ENCODE results near the gene KCTD4.
"Not testable (repeated sequence)": the region's sequence is repeated elsewhere in the genome, so short reads cannot be mapped to it uniquely, and the experiment has no call there.

The KCTD4 gene

DNA sequence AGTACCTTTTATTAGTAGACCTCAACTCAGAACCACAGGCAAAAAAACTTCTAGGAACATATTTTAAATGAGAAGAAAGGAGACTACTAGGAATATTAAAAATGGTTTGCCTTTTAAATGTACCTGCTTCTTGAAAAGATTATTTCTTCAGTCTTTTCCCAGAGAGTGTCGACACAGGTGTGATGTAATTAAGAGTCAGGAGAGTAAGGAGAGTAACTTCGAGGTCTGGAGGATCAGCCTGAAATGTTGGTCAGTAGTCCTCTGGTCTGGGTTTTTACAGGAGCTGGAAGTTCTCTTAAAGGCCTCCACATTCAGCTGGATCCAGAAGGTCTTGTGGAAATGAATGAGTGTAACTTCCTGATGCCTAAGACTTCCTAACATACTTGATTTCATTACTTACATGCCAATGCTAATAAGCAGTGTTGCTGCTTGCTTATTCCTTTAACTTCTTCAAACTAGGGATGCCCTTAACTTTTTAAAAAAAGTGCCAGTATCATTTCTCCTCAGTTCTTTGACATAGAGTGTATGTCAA lies at the start of gene KCTD4:
TSS of gene KCTD4 (minus strand) at position 345 of the 532 bp plus-strand sequence. CDS start 6,478 bp downstream, outside the sequence.
- DNase-seq: no peak

- DNase-seq: no peak
These were observed 48.8 kb upstream of the KCTD4 start for GRCh38 chr13:45249662-45250061.

DNA sequence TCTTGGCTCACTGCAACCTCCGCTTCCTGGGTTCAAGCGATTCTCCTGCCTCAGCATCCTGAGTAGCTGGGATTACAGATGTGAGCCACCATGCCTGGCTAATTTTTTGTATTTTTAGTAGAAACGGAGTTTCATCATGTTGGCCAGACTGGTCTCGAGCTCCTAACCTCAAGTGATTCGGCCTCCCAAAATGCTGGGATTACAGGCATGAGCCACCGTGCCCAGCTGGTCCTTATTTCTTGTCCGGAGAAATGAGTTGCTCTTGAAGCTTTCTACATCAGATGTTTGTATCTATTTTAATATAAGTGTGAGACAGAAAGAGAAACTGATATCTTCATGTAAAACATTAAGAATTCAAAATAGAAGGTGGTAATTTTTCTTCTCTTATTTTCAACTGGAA lies 43.9 kb upstream of the KCTD4 start:
- not testable (repeated sequence) for DNase-seq

DNA sequence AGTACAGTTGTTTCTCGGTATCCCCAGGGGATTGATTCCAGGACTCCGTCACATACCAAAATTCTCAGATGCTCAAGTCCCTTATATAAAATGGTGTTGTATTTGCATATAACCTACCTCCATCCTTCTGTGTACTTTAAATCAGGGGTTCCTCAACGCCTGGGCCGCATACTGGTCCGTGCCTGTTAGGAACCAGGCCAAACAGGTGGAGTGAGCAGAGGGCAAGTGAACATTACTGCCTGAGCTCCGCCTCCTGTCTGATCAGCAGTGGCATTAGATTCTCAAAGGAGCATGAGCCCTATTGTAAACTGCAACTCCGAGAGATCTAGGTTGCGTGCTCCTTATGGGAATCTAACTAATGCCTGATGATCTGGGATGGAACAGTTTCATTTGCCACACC lies 42.2 kb upstream of the KCTD4 start:
- DNase-seq: no peak

DNA sequence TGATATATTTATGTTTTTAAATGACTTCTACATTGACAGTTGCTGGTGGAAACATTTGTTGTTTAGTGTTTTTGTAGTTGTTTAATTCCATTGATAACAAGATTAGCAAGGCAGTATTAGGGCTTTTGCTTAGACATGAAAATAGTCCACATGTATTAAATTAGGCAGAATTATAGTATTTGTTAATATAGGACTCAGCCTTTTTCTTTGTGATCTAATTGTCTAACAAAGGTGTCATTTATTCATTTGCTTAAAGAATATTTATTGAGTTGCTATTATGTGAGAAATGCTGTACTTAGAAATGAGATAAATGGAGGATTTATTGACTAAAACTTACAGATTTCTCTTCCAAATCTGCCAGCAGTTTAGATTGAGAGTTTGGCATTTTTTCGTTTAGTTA lies 41.7 kb upstream of the KCTD4 start:
- DNase-seq: no peak

DNA sequence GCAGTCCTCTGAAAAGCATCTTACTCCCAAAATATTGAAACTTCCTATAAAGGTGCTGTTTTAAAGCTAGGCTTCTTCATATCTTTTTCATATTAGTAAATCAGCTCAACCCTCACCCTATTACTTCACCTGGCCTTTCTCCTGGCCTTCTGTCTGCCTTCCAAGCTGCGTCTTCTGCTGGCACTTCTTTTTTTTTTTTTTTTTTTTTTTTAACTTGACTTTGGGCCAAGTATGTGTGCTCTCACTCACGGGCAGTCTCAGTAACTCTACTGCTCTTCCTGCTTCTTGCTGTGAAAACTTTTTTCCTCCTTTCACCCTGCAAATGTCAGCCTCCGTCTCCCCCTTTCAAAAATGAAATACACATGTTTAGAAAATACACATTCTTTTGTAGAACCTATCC lies 41.2 kb upstream of the KCTD4 start:
- DNase-seq: no peak

DNA sequence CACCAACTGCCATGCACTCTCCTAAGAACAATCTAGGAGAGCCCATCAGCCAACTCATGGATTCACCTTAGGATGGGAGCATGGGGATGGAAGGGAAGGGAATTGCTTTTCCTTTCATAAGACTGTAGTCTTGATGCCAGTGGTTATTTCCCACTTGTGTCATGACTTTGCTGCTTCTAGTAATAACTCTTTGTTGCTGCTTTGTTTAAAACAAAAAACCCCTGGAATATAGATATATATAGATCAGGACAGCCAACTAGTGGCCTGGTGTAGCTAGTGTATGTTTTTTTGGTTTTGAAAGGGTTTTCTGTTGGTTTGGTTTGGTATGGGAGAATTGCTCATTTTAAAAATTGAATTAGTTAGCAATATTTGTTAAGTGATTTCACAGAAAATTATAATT lies 39.3 kb upstream of the KCTD4 start:
- DNase-seq: no peak

DNA sequence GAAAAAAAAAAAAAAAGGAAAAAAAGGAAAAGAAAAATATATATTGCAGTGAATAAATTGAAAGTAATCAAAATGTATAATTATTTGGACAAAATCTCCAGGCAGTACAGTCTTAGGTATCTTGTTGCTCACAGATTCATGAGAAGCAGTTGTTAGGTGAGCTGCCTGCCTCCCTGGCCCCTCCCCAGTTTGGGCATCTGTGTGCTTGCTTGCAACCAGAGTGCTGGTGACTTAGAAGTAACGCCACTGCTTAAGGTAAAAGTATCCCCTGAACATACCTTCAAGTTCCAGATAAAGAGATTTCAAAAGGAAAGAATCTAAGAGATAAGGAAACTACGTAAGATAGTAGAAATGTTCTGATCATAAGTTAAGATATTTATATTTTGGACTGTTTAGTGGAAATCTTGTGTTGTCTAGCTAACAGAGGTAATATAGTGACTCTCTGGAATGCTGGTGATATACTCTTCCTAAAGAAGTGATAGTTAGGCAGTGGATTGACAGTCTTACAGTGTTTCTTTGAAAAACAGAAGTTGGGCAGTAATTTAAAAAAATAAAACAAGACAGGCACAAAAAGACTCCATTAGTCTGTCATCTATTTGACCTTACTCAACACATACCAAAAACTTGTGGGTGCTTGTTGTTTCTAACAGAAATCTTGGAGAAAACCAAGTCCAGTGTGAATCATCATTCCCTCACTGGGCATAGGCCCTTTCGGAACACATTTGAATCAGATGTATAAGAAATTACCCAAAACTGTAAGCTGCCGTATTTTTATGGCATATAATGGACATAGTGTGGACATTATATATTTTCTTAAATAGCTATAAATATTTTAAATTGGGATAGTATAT lies 38.3 kb upstream of the KCTD4 start:
- no peak for DNase-seq

DNA sequence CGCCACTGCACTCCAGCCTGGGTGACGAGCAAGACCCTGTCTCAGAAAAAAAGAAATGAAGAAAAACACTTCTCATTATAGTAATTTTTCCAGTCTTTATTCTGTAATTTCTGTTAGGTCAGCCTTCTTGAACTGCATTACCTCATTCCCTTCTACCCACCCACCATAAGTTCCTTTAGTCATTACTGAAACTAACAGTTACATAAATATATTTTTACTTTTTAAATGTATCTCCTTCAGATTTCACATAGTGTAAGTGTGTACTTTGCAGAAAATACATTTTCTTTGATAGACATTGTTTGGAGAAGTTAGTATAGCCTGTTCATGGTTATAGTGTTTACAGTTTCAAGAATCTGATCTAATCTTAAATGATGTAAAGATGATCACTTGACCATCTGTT lies 31.7 kb upstream of the KCTD4 start:
- DNase-seq: no peak

DNA sequence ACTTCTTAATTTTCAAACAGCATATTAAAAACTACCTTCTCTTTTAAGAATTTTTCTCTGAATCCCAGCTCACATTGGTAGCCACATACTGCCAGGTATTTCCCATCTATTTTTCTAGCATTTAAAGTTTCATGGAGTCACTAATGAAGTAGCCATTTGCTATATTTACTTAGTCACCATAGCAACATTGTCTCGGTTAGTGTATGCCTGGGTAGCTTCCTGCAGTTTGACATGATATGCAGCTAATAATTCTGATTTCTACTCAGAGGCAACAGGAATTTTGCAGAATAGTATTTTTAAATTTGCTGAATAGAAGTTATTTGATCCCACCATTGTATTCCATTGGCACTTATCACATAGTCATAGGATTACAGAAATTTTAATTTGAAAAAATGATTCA lies 30.9 kb upstream of the KCTD4 start:
- DNase-seq: no peak

- no peak for DNase-seq
These were observed 30.5 kb upstream of the KCTD4 start for GRCh38 chr13:45231305-45231704.

DNA sequence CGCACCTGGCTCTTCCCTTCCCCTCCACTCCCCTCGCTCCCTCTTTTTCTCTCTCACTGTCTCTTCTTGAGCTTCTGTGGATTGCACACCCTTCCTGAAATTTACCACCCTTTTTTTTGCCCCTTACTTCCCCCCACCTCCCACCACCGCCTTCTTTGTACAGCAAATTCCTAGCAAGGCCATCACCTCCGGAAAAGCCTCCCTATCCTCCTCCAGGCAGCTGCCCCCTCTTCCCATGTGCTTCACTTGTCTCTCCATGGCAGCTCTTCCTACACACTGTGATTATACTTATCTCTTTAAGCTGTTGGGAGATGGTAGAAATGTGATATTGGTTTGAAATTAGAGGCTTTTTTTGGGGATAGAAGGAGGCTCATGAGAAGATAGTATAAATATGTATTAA lies 28.3 kb upstream of the KCTD4 start:
- no peak for DNase-seq

- DNase-seq: no peak
These were observed 27.2 kb upstream of the KCTD4 start for GRCh38 chr13:45228002-45228401.

GRCh38 chr13:45226024-45226423 lies 25.2 kb upstream of the KCTD4 start:
- DNase-seq: no peak

GRCh38 chr13:45225370-45225769 lies 24.5 kb upstream of the KCTD4 start:
- no peak for DNase-seq

DNA sequence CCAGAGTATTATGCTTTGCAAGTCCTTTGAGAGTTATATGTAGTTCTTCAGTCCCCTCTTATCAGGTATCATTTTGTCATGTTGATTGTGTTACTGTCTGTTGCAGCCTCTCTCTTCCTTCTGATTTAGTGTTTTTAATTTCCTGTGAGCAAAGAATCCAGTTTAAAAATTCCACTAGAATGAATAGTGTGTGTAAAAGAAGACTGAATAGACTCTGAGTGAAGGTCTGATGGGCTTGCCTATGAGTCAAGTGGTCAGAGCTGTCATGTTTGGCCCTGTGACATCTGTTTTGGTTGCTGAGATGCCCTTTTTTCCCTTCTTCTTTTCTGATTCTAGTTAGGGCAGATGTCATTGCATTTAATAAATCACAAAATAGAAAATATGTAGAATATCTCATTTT lies 23.3 kb upstream of the KCTD4 start:
- DNase-seq: no peak

DNA sequence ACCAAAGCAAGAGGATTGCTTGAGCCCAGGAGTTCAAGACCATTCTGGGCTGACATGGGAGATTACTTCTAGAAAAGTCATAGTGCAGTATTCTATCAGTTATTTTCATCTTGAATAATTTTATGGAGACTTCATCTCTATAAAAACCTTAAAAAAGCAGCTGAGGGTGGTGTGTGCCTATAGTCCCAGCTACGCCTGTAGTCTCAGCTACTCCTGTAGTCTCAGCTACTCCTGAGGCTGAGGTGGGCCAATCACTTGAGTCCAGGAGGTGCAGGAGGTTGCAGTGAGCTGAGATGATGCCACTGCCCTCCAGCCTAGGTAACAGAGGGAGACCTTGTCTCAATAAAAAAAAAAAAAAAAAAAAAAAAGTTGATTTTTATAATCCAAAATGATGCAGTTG lies 22.1 kb upstream of the KCTD4 start:
- DNase-seq: no peak

GRCh38 chr13:45222516-45222915 lies 21.7 kb upstream of the KCTD4 start:
- no peak for DNase-seq

GRCh38 chr13:45220403-45220802 lies 19.6 kb upstream of the KCTD4 start:
- DNase-seq: no peak

GRCh38 chr13:45219938-45220375 lies 19.1 kb upstream of the KCTD4 start:
- DNase-seq: no peak

GRCh38 chr13:45219123-45219891 lies 18.5 kb upstream of the KCTD4 start:
- DNase-seq: no peak

GRCh38 chr13:45218689-45219088 lies 17.8 kb upstream of the KCTD4 start:
- no peak for DNase-seq

DNA sequence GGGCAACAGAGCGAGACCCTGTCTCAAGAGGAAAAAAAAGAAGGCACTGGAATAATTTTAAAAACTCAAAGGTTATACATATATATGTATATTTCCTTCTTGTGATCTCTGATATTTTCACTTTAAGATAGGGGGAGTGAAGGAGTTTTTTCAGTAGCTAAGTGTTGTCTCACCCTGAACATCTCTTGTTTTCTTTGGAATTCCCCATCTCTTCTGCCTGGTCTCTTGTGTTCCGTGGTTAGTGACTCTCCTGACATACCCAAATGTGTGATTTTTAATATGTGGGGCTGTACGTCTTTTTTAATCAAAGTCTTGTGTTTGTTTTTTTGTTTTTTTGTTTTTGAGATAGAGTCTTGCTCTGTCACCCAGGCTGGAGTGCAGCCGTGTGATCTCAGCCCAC lies 15.3 kb upstream of the KCTD4 start:
- DNase-seq: no peak

Measured in activated CD4-positive, alpha-beta T cell treated with anti-CD3 and anti-CD28 coated beads for 1 hour (primary cell).